GM21423 (cell line): Measurements from ENCODE around the gene OTULIN.
A peak's percentile ranks its signal among the peaks of the same experiment; 100 is the strongest.

Experiments
- ATAC-seq: cut with Tn5 transposase; IDR thresholded peaks from one replicate; pipeline ENCODE4 v1.9.1; 2021; ENCODE audit warnings: mild to moderate bottlenecking, moderate library complexity; ENCODE audit not compliant: unreplicated experiment

The OTULIN gene

GRCh38 chr5:14664270-14665100, at the start of gene OTULIN:
Gene OTULIN (plus strand): TSS chr5:14664718. CDS start chr5:14664826, 108 bp downstream.
- peak; percentile 63 for ATAC-seq

DNA sequence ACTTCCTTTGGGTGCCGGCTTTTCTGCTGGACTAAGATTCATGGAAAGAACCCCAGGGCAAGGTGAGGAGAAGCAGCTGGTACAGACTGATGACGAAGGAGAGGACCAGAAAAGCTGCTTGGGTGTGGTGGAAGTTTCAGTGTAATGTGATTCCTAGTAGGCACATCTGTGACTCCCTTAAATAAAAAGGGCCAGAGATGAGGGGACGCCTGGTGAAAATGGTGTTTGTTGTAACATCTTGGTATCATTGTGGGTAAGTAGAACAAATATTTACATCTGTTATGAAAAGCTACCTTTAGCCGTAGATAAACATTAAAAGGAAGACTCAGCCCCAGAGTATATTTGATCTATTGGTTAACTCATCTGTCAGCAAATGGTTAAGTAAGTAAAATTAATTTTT, 49.2 kb upstream of the OTULIN start:
- ATAC-seq = no peak

DNA sequence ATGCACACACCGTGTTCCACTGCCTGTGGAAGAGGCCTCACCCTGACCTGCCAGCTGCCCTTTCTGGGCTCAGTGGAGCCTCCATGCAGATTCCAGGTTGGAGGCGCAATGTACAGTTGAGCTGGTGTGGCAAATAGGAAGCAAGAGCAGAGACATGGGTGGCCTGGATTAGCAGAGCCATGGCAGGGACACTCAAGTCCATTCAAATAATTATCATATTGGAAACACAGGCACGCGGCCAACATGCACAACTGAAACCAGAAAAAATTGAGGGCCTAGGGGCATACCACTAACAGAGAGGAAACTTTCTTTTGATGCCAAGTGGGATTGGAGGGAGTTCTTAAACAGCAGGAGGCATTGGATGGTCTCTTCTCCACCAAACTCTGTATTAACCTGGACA, 47.1 kb upstream of the OTULIN start:
- no peak for ATAC-seq

GRCh38 chr5:14627270-14627669, 37.2 kb upstream of the OTULIN start:
- ATAC-seq = no peak

- no peak for ATAC-seq
Observed at GRCh38 chr5:14628346-14628745, 36.2 kb upstream of the OTULIN start.

GRCh38 chr5:14630671-14631070, 33.8 kb upstream of the OTULIN start:
- ATAC-seq = no peak

GRCh38 chr5:14635656-14636055, 28.9 kb upstream of the OTULIN start:
- no peak for ATAC-seq

GRCh38 chr5:14640765-14641164, 23.8 kb upstream of the OTULIN start:
- ATAC-seq = no peak

DNA sequence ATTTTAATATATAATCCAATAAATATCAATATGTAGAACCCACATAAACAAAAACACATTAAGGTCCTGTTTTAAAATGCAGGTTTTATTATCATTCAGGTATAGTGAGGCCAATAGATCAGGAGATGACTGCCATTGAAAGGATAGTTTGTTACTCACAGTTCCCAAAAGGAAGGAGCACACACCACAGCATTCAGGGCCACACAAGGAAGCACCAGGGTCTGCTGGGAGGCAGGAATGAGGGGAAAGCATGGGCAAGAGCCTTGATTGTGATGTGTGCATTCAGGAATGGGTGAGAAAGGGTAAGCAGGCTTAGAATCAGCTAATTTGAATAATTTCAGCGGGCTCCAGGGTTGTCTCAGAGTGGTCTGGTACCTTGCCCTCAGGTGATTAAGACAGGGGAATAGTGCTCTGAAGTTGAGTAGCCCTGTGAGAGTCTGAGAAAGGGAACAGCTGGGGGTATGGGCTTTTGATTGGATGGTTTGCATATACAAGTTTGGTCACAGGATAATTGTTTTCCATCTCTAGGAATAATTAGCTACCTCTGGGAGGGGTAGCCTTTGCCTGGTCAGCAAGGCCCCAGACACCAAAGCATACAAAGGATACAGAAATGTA, 19.8 kb upstream of the OTULIN start:
- no peak for ATAC-seq

DNA sequence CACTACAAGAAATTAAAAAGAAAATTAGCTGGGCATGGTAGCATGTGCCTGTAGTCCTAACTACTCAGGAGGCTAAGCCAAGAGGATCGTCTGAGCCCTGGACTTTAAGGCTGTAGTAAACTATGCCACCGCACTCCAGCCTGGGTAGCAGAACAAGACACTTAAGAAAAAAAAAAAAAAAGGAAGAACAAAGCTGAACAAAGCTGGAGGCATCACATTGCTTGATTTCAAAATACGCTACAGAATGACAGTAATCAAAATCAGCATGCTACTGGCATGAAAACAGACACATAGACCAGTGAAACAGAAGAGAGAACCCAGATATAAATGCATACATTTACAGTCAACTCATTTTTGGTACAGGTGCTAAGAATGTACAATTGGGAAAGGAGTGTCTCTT, 14.5 kb upstream of the OTULIN start:
- ATAC-seq = no peak

DNA sequence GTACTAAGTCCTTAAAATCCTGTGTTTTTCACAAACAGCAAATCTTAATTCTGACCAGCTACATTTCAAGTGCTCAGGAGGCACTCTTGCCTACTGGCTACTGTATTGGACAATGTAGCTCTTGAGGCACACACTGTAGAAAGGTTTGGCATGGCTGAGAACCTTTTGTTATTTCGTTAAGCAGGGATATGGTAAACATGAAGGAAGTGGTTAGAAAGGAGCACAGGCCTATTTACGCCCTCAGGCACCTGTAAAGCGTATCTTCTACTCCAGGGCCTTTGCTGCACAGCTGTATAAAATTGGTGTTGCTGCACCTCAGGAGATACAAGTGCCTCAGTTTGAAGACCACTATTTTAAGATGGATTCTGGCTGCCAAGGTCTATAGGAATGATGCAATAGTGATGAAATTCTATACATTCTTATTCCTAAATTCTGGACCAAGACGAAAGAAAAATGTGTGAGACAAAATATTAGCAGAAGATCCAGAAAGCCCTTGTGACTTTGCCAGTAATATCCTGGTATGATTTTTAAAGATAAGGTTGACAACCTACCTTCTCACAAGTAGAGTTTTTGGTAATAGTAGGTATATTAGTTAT, 9.3 kb upstream of the OTULIN start:
- ATAC-seq = no peak

DNA sequence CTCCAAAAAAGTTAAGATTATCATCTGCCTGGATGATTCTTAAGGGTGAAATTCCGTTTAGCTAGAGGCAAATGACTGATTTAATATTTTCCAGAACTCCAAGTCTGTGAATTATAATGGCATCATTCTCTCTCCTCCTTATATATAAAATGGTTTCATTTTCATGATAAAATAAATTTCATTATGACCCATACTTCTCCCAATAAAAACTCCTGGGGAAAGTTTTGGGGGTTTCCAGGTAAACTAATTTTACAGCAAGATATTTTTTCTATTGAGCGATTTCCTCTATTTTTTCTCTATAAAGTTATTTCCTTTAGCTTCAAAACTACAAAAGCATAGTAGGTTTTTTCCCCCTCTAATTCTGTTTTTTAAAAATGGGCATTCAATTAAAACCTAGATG, 7.6 kb upstream of the OTULIN start:
- no peak for ATAC-seq

GRCh38 chr5:14659821-14660607, 4.5 kb upstream of the OTULIN start:
- no peak for ATAC-seq

- ATAC-seq = no peak
Observed at GRCh38 chr5:14660833-14661232, 3.7 kb upstream of the OTULIN start.

DNA sequence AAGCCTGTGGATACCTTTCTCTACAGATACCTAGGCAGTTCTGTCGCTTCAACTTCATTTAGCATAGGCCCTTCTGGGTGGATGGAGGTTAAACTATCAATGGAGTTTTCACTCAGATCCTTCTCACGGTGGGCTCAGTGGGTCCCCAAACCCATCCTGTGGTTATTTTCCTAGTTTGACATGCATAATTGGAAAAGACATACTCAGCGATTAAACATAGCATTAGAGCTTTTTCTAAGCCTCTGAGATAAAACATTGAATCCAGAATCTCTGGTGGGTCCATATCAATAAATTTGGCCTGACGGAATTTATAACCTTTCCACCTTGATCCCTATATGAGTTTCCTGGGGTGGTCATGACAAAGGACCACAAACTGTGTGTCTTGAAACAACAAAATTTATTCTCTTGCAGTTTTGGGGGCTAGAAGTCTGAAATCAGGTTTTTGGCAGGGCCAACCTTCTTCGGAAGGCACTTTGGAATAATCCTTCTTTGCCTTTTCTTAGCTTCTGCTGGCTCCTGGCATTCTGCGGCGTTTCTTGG, 1.7 kb upstream of the OTULIN start:
- ATAC-seq = no peak

GRCh38 chr5:14663734-14664269, 716 bp upstream of the OTULIN start:
- peak; percentile 15 for ATAC-seq

- ATAC-seq = no peak
Observed at GRCh38 chr5:14665101-14665822, 744 bp downstream of the OTULIN start.

GRCh38 chr5:14665949-14666348, 1.4 kb downstream of the OTULIN start:
- ATAC-seq = peak; percentile 29

DNA sequence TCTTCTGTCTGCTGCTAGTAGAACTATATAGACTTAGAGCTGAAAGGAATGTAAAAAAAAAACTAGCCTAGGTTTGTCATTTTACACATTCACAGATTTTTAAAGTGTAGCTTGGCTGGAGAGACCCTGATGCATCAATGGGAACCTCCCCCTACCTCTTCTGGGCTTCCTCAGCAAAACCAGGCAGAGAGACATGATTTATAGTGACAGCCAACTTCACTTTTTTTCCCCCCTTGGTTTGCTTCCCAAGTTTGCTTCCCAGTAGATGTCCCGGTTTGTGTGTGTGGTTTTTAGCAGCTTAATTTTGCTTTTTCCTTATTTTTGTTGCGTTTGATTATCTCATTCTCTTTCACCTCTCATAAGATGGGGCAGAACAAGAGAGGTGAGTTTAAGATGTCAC, 1.8 kb downstream of the OTULIN start:
- no peak for ATAC-seq

DNA sequence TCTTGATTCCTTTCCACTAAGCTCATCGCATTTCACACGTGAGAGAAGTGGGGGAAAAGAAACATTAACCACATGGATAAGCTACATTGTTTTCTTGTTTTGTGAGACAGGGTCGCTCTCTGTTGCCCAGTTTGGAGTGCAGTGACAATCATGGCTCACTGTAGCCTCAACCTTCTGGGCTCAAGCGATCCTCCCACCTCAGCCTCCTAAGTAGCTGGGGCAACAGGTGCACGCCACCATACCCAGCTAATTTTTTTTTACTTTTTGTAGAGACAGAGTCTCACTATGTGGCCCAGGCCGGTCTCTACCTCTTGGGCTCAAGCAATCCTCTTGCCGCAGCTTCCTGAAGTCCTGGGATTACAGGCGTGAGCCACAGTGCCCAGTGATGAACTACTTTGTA, 2.8 kb downstream of the OTULIN start:
- no peak for ATAC-seq
